ENCODE data around the gene TMOD3.

GRCh38 chr15:51887887-51888592 lies 58.6 kb downstream of the TMOD3 start:
- no peak for TF ChIP-seq CTCF (tag by site-specific recombination; IDR thresholded peaks at IDR 0.05)
- no peak for TF ChIP-seq REST (tag by site-specific recombination; IDR thresholded peaks at IDR 0.05)
- no peak for TF ChIP-seq ZSCAN5A (tag by site-specific recombination; IDR thresholded peaks at IDR 0.05)
- no peak for TF ChIP-seq ZNF174 (tag by site-specific recombination; IDR thresholded peaks at IDR 0.05)
- TF ChIP-seq OSR2 (tag by site-specific recombination; IDR thresholded peaks at IDR 0.05), result no peak
- no peak for TF ChIP-seq ELK4 (IDR thresholded peaks at IDR 0.05; ENCODE audit: borderline replicate concordance, low read depth, low read length)
- TF ChIP-seq PBX3 (CRISPR knock-in tag; IDR thresholded peaks at IDR 0.05), result no peak
- TF ChIP-seq ZNF133 (tag by site-specific recombination; IDR thresholded peaks at IDR 0.05), result no peak
- TF ChIP-seq IKZF3 (tag by site-specific recombination; IDR thresholded peaks at IDR 0.05), result no peak
- TF ChIP-seq ZNF239 (tag by site-specific recombination; IDR thresholded peaks at IDR 0.05), result no peak
- no peak for TF ChIP-seq PATZ1 (tag by site-specific recombination; IDR thresholded peaks at IDR 0.05)
- TF ChIP-seq ZNF114 (tag by site-specific recombination; IDR thresholded peaks at IDR 0.05), result no peak

Data from HEK293 (cell line).